Heart left ventricle (tissue), 13 donors: ENCODE data around the gene RNLS.

Source experiments
- POLR2A ChIP-seq, 2 donors: fragments of 450-650 bp; IDR thresholded peaks; one replicate each; pipeline ENCODE4 v1.6.1; 2017; ENCODE audit warnings: antibody characterized with exemption in 2 of 2, mild to moderate bottlenecking in 2 of 2, moderate library complexity in 2 of 2
- TF ChIP-seq, protein P1 (sequence below), 12 donors: fragments of 200-600 bp; sonication (generic) in 4 of 12; IDR thresholded peaks; one replicate each; pipeline versions ENCODE4 v1.5.0 to v1.8.0; 2018 to 2022; ENCODE audit warnings: antibody characterized with exemption in 12 of 12, mild to moderate bottlenecking in 5 of 12
- donor health status: ischemic (EF 13 %, LVEDD 7.1; RV severe dilation, severe dysfunction).
- donor health status: DM: no; HTN: yes; CAD: no.
- donor health status: DM: no; HTN: no; CAD: no.
- donor health status: ischemic (EF 25% LVEDD 6.9; RV normal size, moderate dysfunction).
- donor health status: ischemic (EF 25% LVEDD 5.7; RV mildly dilated, moderate dysfunction).
- donor health status: ischemic (EF 35%, LVEDD 5.7; RV mildly dilated, moderate dysfunction).
- donor health status: nonischemic (EF 11% LVEDD 7.7; RV severe dilation, severe dysfunction).
- donor health status: DM: yes; HTN: yes; CAD: no.
- donor health status: PGD.
- donor health status: ischemic (EF 29% LVEDD 5.4; RV normal size, mild dysfunction).
- donor health status: nonischemic (EF 23%, LVEDD 6.1; RV moderate dilation, normal function).

DNA sequence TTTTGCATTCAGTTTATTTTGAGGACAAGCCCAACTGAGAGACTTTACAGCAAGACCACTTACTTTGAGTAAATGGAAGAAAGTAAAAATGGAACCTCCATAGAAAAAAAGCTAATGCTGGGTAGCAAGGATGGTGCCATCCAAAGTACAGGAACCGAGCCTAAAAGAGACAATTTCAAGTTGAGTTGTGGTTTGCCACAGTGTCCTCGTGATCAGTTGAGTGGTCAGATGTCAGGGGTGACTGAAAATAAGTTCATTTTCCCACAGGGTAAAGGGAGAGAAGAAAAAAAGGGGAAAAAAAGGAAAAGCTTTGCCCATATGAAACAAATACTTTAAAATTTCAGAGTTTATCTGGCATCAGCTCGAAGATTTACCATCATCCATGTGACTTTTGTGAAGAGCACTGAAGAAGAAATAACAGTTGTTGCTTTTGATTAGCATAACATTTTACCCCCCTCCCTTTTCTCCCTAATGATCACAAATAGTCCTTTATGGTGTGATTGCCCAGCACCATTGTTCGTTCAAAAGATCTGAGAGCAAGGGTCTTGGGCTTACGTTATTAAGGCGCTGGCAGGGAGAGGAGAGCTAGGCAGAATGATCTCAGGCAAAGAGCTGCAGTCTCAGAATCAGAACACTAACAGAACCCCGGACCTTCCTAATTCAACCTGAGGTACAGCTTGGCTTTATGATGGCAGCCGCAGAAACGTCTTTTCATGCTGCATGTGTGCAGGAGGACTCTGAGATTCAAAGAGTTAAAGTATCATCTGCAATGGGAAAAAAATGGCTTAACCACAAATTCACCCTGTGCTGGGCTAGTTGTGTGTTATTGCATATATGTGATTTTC is 338.1 kb downstream of the RNLS start:
- TF ChIP-seq POLR2A (IDR thresholded peaks at IDR 0.05), result no peak
- TF ChIP-seq, protein P1, sequence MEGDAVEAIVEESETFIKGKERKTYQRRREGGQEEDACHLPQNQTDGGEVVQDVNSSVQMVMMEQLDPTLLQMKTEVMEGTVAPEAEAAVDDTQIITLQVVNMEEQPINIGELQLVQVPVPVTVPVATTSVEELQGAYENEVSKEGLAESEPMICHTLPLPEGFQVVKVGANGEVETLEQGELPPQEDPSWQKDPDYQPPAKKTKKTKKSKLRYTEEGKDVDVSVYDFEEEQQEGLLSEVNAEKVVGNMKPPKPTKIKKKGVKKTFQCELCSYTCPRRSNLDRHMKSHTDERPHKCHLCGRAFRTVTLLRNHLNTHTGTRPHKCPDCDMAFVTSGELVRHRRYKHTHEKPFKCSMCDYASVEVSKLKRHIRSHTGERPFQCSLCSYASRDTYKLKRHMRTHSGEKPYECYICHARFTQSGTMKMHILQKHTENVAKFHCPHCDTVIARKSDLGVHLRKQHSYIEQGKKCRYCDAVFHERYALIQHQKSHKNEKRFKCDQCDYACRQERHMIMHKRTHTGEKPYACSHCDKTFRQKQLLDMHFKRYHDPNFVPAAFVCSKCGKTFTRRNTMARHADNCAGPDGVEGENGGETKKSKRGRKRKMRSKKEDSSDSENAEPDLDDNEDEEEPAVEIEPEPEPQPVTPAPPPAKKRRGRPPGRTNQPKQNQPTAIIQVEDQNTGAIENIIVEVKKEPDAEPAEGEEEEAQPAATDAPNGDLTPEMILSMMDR (IDR thresholded peaks at IDR 0.05), result no peak
